HepG2 (cell line): Measurements from ENCODE around the gene NEURL4. TPM values are rescaled to one million over a fixed set of nuclear protein-coding genes. Genes with fewer than 3 reads are reported as not detected.

Source experiments
- ADNP ChIP-seq: sonication (generic); formaldehyde crosslinking; IDR thresholded peaks from 2 replicates; pipeline ENCODE4 v1.4.0; 2020; ENCODE audit warnings: missing genetic modification reagents
- GTF3A ChIP-seq: sonication (generic); formaldehyde crosslinking; conservative IDR thresholded peaks from 2 replicates; pipeline ENCODE4 v1.4.0; 2020; ENCODE audit warnings: mild to moderate bottlenecking, missing genetic modification reagents
- NKX3-1 ChIP-seq: sonication (generic); formaldehyde crosslinking; IDR thresholded peaks from 2 replicates; pipeline ENCODE4 v1.5.0; 2020; ENCODE audit warnings: missing genetic modification reagents
- POLR2A ChIP-seq, 2 experiments: IDR thresholded peaks; 2 replicates each; pipeline ENCODE4 v1.6.1; 2011; ENCODE audit warnings: low read depth in 2 of 2, low read length in 2 of 2, mild to moderate bottlenecking in 1 of 2, moderate library complexity in 1 of 2; ENCODE audit not compliant: insufficient read depth in 1 of 2
- PRPF4 ChIP-seq: fragments of 200-400 bp; formaldehyde crosslinking; IDR thresholded peaks from 2 replicates; pipeline ENCODE4 v1.6.1; 2016; ENCODE audit warnings: low read length, low read depth; ENCODE audit not compliant: poor library complexity, severe bottlenecking
- SRSF9 ChIP-seq: fragments of 200-400 bp; formaldehyde crosslinking; IDR thresholded peaks from 2 replicates; pipeline ENCODE4 v1.6.1; 2018; ENCODE audit warnings: borderline replicate concordance, mild to moderate bottlenecking, low read depth, low read length; ENCODE audit not compliant: insufficient read depth, poor library complexity, severe bottlenecking
- TEAD3 ChIP-seq: optimal IDR thresholded peaks from 2 replicates; pipeline ENCODE3; 2016; ENCODE audit warnings: borderline replicate concordance
- ZFP37 ChIP-seq: sonication (generic); formaldehyde crosslinking; IDR thresholded peaks from 2 replicates; pipeline ENCODE4 v1.4.0; 2020; ENCODE audit warnings: missing genetic modification reagents, borderline replicate concordance
- ZNF773 ChIP-seq: sonication (generic); formaldehyde crosslinking; IDR thresholded peaks from 2 replicates; pipeline ENCODE4 v1.4.0; 2020; ENCODE audit warnings: missing genetic modification reagents, borderline replicate concordance
- ZNF816 ChIP-seq: sonication (generic); formaldehyde crosslinking; IDR thresholded peaks from 2 replicates; pipeline ENCODE4 v1.8.0; 2022; ENCODE audit warnings: missing genetic modification reagents, mild to moderate bottlenecking, borderline replicate concordance
- polyA plus RNA-seq, 8 experiments: library from polyadenylated mRNA; depleted of rRNA in 3 of 8; stranded (reverse) in 7 of 8; unstranded in 1 of 8; fragments of >200 nt; fragmentation: Illumina TruSeq in 4 of 8; extraction: Trizol in 4 of 8; gene quantifications; 2 replicates each; pipeline versions ENCODE4 v1.2.1 to v1.2.3, GENCODE V29; 2011 to 2016; ENCODE audit warnings: low read depth in 4 of 8, missing spikeins in 1 of 8, mixed read lengths in 1 of 8; ENCODE audit not compliant: insufficient read depth in 1 of 8
- total RNA-seq, 5 experiments: library from RNA; depleted of rRNA; stranded (reverse); fragments of >200 nt; fragmentation: Illumina TruSeq; extraction: Trizol; gene quantifications; 2 replicates each; pipeline ENCODE4 v1.2.3, GENCODE V29; 2016; ENCODE audit warnings: low read depth in 1 of 5
- TF ChIP-seq, protein P1 (sequence below): sonication (generic); formaldehyde crosslinking; IDR thresholded peaks from 2 replicates; pipeline ENCODE4 v1.8.0; 2022; ENCODE audit warnings: missing genetic modification reagents, low read depth, mild to moderate bottlenecking, borderline replicate concordance
- TF ChIP-seq, protein P2 (sequence below): sonication (generic); formaldehyde crosslinking; conservative IDR thresholded peaks from 2 replicates; pipeline ENCODE4 v1.8.1; 2023; ENCODE audit warnings: missing genetic modification reagents
- TF ChIP-seq, protein P3 (sequence below): IDR thresholded peaks from 2 replicates; pipeline ENCODE4 v1.6.1; 2012; ENCODE audit warnings: low read depth, low read length, improper control_type of control experiment
- TF ChIP-seq, protein P4 (sequence below), 2 experiments: sonication (generic) in 1 of 2; formaldehyde crosslinking in 1 of 2; IDR thresholded peaks; 2 replicates each; pipeline versions ENCODE4 v1.4.0 to v1.6.1; 2018 to 2020; ENCODE audit warnings: missing genetic modification reagents in 2 of 2, borderline replicate concordance in 1 of 2, low read depth in 1 of 2, mild to moderate bottlenecking in 1 of 2, missing biosample characterization in 1 of 2
- TF ChIP-seq, protein P5 (sequence below): sonication (generic); formaldehyde crosslinking; IDR thresholded peaks from 2 replicates; pipeline ENCODE4 v1.4.0; 2020; ENCODE audit warnings: mild to moderate bottlenecking, missing genetic modification reagents
- TF ChIP-seq, protein P6 (sequence below): sonication (generic); formaldehyde crosslinking; conservative IDR thresholded peaks from 2 replicates; pipeline ENCODE4 v1.4.0; 2020; ENCODE audit warnings: missing genetic modification reagents

The NEURL4 gene
- total and polyA plus RNA-seq, 2 of the 13 experiments (the other 11 are each of a cell fraction or from before 2014, with no cell fraction given), result 14.8 to 15.7 TPM

DNA sequence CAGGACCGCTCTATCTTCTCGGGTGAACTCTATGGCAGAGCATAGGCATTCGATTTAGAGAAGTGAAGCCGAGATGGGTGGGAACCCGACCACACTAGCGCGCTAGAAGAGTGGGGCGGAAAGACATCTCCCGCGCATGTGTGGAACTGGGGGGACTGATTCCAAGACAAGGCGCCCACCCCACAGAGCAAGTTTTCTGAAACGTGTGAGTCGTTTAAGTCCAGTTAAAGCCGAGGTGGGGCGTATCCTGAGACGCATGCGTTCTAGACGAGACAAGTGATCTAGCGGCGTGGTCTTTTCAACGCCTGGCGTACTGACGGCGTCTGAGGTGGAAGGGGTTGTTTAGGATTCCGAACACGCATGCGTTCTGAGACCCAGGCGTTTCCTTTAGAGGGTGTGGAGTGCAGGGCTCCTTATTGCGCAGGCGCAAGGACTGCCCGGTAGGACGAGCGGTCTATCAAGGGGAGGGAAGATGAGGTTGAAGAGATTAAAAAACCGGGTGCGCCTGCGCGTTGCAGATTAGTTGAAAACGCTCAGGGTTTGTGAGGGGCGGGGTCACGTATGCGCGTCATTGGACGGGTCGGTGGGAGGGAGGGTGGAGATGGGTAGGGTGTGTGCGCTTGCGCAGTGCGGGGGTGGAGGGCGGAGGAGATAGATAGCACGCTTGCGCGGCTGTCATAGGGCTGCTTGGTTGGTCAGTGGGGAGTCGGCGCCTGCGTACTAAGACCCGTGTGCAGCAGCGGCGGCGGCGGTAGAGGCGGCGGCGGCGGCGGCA is 22.0 kb downstream of the NEURL4 start, which contains the start of gene EIF5A (continued):
- TF ChIP-seq, protein P1, sequence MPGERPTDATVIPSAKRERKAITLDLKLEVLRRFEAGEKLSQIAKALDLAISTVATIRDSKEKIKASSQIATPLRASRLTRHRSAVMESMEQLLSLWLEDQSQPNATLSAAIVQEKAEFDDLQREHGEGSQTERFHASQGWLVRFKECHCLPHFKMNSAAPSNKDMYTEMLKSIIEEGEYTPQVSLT, result no peak
- no peak for TF ChIP-seq ZNF773 (CRISPR knock-in tag)
- TF ChIP-seq, protein P2, sequence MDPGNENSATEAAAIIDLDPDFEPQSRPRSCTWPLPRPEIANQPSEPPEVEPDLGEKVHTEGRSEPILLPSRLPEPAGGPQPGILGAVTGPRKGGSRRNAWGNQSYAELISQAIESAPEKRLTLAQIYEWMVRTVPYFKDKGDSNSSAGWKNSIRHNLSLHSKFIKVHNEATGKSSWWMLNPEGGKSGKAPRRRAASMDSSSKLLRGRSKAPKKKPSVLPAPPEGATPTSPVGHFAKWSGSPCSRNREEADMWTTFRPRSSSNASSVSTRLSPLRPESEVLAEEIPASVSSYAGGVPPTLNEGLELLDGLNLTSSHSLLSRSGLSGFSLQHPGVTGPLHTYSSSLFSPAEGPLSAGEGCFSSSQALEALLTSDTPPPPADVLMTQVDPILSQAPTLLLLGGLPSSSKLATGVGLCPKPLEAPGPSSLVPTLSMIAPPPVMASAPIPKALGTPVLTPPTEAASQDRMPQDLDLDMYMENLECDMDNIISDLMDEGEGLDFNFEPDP, result no peak
- TF ChIP-seq NKX3-1 (CRISPR knock-in tag), result no peak
- TF ChIP-seq TEAD3 (CRISPR knock-in tag), result peak; percentile 4
- TF ChIP-seq, protein P3, sequence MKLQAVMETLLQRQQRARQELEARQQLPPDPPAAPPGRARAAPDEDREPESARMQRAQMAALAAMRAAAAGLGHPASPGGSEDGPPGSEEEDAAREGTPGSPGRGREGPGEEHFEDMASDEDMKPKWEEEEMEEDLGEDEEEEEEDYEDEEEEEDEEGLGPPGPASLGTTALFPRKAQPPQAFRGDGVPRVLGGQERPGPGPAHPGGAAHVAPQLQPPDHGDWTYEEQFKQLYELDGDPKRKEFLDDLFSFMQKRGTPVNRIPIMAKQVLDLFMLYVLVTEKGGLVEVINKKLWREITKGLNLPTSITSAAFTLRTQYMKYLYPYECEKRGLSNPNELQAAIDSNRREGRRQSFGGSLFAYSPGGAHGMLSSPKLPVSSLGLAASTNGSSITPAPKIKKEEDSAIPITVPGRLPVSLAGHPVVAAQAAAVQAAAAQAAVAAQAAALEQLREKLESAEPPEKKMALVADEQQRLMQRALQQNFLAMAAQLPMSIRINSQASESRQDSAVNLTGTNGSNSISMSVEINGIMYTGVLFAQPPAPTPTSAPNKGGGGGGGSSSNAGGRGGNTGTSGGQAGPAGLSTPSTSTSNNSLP, result peak; percentile 35; the same call in 1 of the 2 replicates
- TF ChIP-seq, protein P4, sequence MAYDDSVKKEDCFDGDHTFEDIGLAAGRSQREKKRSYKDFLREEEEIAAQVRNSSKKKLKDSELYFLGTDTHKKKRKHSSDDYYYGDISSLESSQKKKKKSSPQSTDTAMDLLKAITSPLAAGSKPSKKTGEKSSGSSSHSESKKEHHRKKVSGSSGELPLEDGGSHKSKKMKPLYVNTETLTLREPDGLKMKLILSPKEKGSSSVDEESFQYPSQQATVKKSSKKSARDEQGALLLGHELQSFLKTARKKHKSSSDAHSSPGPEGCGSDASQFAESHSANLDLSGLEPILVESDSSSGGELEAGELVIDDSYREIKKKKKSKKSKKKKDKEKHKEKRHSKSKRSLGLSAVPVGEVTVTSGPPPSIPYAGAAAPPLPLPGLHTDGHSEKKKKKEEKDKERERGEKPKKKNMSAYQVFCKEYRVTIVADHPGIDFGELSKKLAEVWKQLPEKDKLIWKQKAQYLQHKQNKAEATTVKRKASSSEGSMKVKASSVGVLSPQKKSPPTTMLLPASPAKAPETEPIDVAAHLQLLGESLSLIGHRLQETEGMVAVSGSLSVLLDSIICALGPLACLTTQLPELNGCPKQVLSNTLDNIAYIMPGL (CRISPR knock-in tag; IDR thresholded peaks at IDR 0.05; ENCODE audit: borderline replicate concordance in 1 of 2, low read depth in 1 of 2), result peak; percentile 35 to 68; a peak in 2 of 4 replicates
- TF ChIP-seq ZNF816 (CRISPR knock-in tag), result no peak
- no peak for TF ChIP-seq PRPF4
- no peak for TF ChIP-seq GTF3A (CRISPR knock-in tag)
- TF ChIP-seq SRSF9, result no peak
- TF ChIP-seq ZFP37 (CRISPR knock-in tag), result no peak
- TF ChIP-seq, protein P5, sequence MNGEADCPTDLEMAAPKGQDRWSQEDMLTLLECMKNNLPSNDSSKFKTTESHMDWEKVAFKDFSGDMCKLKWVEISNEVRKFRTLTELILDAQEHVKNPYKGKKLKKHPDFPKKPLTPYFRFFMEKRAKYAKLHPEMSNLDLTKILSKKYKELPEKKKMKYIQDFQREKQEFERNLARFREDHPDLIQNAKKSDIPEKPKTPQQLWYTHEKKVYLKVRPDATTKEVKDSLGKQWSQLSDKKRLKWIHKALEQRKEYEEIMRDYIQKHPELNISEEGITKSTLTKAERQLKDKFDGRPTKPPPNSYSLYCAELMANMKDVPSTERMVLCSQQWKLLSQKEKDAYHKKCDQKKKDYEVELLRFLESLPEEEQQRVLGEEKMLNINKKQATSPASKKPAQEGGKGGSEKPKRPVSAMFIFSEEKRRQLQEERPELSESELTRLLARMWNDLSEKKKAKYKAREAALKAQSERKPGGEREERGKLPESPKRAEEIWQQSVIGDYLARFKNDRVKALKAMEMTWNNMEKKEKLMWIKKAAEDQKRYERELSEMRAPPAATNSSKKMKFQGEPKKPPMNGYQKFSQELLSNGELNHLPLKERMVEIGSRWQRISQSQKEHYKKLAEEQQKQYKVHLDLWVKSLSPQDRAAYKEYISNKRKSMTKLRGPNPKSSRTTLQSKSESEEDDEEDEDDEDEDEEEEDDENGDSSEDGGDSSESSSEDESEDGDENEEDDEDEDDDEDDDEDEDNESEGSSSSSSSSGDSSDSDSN (CRISPR knock-in tag), result no peak
- TF ChIP-seq ADNP, result no peak
- peak; percentile 82 to 86 for TF ChIP-seq POLR2A (IDR thresholded peaks at IDR 0.05; ENCODE audit: insufficient read depth in 1 of 2, low read depth in 2 of 2, low read length in 2 of 2)
- TF ChIP-seq, protein P6, sequence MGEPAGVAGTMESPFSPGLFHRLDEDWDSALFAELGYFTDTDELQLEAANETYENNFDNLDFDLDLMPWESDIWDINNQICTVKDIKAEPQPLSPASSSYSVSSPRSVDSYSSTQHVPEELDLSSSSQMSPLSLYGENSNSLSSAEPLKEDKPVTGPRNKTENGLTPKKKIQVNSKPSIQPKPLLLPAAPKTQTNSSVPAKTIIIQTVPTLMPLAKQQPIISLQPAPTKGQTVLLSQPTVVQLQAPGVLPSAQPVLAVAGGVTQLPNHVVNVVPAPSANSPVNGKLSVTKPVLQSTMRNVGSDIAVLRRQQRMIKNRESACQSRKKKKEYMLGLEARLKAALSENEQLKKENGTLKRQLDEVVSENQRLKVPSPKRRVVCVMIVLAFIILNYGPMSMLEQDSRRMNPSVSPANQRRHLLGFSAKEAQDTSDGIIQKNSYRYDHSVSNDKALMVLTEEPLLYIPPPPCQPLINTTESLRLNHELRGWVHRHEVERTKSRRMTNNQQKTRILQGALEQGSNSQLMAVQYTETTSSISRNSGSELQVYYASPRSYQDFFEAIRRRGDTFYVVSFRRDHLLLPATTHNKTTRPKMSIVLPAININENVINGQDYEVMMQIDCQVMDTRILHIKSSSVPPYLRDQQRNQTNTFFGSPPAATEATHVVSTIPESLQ (CRISPR knock-in tag), result no peak
